ENCODE data around the gene SNN.

GRCh38 chr16:11719171-11719570, 50.9 kb downstream of the SNN start:
- no peak for TF ChIP-seq EZH2phosphoT487 (IDR thresholded peaks at IDR 0.05; ENCODE audit: insufficient read depth, low read depth)
- no peak for TF ChIP-seq EZH2 (IDR thresholded peaks at IDR 0.05; ENCODE audit: insufficient read depth, poor library complexity, severe bottlenecking)

Data from GM23248 (cell line).